Stimulated activated CD4-positive, alpha-beta T cell treated with anti-CD3 and anti-CD28 coated beads, Interleukin-1b, Interleukin-23, amount 100 ng/mL, for 48 hours (primary cell): ENCODE measurements around the gene STON2.

ENCODE experiments used
- DNase-seq: peaks from one replicate; pipeline ENCODE4 v3.0.0-alpha.2; 2020

Gene STON2

DNA sequence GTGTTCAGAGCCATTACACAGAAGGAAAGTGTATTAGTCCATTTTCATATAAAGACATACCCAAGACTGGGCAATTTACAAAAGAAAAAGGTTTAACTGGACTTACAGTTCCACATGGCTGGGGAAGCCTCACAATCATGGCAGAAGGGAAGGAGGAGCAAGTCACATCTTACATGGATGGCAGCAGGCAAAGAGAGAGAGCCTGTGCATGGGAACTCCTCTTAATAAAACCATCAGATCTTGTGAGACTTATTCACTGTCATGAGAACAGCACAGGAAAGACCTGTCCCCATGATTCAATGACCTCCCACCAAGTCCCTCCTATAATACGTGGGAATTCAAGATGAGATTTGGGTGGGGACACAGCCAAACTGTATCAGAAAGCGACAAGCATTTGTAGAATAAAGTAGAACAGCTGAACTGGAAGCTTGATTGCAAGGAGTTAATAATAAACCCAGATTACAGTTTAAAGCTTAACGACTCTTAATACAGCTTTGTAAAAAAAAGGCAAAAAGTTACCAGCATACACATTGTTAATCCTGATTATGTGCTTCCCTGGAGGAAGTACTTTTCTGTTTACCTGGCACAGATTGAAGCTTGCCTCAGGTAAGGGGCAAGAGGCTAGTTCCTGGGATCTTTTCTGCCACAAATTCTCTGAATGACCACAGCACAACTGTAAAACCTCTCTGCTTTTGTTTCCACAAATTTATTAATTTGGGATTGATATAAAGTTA, 18.1 kb upstream of the STON2 start:
- DNase-seq: no peak

DNA sequence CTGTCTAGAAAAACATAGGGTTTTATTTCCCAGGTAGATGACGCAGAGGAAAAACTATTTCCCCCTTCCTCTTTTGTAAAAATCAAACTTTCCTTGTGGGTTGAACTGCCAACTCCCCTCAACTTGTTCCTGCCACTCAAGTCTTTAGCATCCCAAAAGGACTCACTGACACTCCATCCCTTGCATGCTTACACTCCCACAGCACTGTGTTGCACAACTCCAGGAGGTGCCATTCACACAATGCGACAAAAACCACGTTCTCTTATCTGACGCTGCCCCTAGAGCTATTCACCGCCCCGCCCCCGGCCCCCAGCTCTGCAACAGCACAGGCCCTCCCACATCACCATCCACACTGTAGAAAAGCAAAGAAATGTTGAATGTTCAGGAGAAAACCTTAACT, 16.9 kb upstream of the STON2 start:
- no peak for DNase-seq

DNA sequence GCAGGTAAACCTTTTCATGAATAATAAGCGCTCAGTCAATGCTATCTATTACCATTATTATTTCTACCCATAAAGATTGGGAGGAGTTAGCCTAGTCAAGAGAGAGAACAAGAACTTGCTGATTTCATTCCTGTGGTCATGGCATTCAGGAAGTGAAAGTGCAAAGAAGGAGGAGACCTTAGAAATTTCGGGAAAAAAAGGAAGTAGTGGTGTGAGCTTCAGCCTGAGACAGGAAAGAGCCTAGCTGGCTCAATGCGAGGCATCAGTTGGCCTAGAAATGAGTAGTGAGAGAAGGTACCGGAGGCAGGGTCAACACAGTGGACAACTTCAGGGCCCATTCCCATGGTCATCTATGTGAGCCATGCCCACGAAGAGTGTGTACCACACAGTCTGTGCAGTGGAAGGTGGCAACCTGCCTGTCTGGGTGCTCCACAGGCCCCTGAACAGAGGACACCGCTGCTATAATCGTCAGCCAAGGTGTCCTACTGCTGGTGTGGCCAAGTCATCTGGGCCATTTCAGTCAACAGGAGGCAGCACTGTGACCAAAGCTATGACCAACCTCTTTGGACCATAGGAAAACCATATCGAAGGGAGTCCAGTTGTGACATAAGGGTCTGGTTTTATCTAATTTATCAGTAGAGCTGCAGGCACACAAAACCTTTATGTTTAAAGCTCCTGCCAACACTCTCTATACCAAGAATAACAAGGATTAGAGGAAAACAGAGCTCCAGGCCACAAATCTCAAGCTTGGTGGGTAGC, 16.2 kb upstream of the STON2 start:
- DNase-seq: no peak

DNA sequence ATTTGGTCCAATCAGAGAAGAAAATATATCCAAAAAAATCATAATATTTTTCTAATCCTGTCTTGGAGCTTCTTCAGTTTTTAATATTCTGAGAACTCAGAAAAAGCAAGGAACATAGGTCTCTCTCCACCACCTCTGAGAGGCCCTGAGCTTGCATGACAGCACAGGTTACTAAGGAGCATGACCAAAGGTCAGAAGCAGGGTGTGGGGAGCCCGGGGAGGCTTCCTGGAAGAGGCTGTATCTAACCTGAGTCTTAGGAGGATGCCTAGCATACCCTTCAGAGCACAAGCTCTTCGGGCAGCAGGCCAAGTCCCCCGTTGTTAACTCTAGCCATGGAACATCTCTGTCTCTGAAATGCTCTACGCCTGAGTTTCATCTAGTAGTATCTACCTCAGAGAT, 15.7 kb upstream of the STON2 start:
- DNase-seq: no peak

DNA sequence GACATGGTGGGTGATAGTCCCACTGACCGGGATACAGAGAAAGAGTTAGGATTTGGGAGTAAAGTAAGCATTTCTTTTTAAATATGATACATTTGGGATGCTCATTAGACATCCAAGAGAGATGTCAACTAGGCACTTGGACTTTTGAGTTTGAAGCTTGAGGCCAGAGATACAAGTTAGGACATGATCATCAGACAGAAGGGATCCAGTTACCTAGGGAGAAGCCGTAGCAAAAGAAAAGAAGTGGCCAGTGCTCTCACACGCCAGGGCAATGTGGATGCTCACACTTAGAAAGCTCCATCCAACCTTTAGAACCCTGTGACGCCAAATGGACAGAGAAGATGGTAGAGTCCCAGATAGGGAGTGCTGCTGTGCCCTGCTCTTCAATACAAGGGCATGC, 14.0 kb upstream of the STON2 start:
- DNase-seq: no peak

DNA sequence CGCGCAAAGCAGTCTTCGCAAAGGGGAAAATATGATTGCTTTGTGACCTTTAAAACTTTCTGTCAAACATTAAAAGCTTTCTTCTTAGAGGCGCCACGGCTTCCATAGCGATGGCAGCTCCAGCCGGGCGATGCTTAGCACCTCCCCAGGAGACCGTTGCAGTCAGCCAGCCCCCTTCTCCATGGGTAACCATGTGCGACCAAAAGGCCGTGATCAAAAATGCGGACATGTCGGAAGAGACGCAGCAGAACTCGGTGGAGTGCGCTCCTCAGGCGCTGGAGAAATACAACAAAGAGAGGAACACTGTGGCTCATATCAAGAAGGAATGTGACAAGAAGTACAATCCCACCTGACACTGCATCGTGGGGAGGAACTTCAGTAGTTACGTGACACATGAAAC, 12.7 kb upstream of the STON2 start:
- DNase-seq: no peak

DNA sequence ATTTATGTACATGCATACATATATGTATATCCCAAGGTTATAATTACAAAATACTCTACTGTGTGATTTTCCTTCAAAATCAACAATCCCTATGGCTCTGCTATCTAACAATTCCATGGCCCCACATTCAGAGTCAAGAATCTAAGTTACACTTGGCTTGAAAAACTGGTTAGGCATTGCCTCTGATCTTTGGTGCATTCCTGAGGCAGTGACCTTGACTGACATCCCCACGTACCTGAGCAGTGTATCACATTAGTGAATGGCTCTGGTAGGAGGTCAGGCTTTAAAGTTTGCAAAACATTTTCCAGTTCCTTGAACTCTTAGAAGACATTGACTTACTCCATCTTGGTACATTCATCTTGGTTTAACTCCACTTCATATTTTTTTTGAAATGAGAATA, 8.5 kb upstream of the STON2 start:
- no peak for DNase-seq

DNA sequence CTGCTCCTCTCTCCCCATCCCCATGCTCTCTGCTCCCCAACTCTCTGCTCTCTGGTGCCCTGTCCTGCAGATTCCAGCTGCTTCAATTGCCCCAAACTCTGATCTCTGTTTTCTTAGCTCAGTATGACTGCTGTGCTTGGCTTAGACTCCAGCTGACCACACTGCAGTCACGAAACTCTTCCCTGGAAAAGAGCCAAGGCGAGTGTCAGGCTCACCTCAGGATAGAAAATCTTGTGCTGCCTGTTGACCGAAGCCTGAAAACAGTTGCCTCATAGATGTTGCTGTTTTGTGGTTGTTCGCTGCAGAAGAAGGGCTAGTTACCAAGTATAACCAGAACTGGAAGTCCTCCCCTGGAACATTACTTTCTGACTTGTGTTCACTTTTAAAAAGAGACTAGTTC, 6.7 kb upstream of the STON2 start:
- DNase-seq: no peak

DNA sequence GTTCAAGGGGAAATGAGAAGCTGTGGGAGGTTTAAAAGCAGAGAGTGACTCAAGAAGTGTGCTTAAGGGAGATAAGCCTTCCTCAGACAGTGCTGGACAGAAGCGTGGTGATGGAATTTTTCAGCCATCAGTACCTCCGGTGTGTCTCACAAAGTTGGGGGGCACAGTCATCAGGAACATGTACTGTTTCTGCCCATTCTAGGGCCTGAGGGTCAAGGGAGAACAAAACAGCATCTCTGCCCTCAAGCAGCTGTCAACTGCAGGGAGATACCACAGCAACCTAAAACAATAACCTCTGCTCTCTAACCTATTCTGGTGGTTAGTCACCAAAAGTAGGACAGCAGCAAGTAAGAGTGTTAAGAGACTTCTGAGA, 2.0 kb upstream of the STON2 start:
- no peak for DNase-seq

DNA sequence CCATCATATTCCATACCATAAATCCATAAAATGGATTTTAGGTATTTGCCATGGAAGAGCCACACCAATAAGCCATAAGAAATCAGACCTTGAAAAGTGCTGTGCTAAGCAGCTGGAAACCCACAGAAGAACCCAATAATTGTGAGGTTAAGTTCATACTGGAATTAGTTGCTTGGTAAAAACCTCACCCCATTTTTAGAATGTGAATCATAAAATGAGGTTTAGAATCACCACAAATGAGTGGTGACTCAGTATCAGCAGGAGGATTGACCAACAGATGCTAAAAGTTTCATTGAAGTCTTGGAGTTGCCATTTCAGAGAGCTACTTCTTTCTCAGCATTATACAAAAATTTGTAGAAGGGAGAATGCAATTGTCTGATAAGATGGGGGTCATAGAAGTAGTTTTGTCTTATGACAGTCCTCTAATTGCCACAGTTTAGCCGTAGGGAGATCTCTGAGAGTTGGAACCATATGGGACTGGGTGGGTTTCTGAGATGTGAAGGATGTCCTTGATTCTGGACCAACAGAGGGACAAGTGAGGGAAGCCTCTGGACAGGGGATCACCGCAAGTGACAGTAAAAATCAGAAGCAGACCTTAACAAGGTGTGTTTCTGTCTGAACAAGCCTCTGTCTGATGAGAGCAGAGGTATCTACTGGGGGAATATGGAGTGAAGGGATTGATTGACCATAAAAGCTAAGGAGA, 1.4 kb upstream of the STON2 start:
- DNase-seq: no peak

DNA sequence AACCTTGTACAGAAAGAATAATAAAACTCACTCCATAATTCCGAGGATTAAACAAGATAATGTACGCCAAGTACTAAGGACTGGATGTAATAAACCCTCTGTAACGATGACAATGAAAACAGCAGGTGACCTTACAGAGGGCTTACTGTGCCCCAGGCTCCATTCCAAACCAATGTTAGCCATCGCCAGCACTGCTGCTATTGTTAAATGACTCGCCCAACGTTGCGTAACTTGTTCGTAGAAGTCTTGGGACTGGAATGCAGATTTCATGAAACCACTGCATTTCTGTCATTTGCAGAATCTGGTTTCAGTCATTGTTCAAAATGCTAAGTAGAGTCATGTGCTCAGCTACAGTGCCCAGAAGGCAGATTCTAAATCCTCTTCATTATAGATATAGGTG, 728 bp upstream of the STON2 start:
- peak; percentile 47 for DNase-seq

DNA sequence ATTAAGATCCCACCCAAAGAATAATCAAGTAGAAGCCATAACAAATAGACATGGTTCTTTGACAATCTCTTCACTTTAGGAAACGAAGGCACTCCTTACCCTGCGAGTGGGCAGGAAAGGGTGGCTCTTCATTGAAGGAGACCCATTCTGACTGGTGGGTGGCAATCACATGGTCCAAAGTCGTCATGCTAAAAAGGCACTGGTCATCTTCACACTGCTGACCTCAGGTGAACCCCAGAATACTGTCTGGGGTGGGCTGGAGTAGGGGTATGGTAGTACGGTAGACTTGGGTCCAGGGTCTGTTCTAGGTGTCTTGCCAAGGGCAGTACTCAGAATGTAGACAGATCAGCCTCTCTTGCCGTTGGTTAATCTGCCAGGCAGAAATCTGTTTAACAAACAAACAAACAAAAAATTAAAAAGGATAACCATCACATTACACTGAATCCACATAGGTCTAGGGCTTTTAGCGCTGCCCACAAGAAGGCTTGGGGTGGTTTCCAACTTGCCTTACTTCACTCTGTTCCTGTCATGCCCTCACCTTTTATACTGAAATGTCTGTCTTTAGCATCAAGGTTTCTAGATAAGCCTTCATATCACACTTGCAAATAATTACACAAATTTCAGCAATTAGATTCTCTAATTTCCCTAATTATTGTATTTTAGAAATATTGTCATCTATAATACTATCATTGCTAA, 1.8 kb downstream of the STON2 start:
- DNase-seq: no peak

DNA sequence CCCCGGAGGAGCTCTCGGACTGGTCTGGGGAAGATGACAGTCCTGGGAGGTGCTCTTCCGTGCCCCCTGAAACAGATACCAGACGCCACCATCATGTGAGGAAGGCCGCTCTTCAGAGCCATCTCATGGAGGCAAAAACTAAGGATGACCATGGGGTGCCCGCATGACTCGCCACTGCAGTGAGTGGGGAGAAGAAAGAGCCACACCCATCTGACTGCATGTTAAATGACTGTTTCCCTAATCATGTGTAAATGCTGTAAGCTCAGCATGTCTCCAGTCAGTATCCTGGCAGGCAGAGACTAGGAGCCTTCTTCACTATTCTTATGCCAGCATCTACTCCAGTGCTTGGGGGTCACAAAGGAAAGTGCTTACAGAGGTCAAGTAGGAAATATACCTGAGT, 4.0 kb downstream of the STON2 start:
- no peak for DNase-seq

DNA sequence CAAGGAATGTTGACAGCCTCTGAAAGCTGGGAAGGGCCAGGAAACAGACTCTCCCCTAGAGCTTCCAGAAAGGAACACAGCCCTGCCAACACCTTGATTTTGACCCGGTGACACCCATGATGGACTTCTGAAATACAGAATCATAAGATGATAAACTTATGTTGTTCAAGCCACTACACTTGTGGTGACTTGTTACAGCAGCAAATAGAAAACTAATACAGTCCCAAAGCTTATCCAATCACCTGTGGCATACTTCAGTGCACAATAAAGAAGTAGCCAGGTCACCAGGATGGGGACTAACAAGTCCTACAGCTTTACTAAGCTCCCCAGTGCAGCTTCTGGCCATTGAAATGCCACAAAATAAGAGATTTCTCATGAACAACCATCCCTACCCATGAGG, 5.4 kb downstream of the STON2 start:
- DNase-seq: no peak

DNA sequence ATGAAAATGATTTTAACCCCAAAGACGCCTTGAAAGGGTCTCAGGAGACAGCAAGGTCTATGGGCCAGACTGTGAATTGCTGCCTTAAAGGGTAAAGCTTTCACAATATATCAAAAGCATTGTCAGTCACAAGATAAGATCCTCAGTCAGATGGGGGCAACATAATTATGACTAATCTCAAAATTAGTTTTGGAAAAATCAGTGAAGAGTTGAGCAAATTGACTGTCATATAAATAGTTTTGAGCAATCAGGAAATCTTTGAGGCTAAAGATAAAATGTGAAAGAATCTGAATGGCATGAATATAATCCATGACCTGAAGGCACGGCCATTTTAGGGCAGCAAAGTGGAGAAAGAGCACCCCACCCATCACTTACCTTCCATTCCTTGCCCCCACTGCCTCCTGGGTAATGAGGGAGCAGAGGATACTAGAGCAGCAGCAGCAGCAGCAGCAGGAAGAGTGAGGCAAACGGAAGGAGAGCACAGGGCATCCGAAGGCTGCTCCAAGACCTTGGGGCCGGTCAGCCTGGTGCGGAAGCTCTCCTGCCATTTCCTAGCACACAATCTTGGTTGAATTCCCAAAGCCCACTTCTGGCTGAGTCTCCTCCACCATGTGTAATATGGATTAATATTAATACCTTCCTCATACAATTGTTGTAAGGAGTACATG, 7.0 kb downstream of the STON2 start:
- DNase-seq: no peak

DNA sequence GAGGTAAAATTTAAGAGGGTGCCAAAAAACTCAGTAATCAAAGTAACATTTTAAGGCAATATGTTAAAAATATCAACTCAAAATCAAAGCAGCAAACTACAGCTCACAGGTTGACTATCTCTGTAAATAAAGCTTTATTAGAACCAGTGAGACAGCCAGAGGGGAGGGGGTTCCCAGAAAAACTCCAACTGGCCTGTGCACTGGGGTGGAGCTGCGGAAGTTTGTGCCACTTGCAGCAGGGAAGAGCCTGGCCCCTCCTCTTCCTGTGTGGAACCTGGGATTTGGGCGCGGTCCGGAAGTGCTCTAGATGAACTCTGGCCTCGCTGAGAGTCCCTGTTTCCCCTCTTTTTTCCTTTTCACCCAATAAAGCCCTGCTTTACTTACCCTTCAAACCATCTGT, 8.1 kb downstream of the STON2 start:
- DNase-seq: no peak

DNA sequence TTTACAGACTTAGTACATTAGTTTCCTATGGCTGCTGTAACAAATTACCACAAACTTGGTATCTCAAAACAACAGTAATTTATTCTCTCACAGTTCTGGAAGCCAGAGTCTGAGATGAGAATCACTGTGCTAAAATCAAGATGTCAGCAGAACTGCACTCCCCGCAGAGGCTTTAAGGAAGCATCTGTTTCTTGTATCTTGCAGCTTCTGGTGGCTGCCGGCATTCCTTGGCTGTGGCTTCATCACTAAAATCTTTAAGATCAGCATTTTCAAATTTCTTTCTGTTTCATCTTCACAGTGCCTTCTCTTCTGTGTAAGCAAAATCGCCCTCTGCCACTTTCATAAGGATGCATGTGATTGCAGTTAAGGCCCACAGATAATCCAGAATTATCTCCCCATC, 9.4 kb downstream of the STON2 start:
- no peak for DNase-seq

DNA sequence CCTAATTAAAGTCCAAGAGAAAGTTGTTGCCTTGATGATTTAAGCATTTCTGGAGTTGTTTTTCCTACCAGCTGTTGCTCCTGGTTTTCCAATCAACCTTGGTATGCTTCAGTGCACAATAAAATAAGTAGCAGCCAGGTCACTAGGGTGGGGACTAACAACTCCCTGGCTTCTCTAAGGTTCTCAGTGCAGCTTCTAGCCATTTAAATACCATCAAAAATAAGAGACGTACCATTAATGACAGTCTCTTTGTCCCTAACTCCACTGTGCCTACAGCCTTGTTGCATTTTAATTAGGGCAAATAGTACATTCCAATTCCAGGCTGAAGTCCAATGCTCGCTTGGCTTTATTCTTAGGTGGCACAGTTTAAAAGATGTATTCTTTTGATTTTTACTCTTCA, 11.8 kb downstream of the STON2 start:
- no peak for DNase-seq

DNA sequence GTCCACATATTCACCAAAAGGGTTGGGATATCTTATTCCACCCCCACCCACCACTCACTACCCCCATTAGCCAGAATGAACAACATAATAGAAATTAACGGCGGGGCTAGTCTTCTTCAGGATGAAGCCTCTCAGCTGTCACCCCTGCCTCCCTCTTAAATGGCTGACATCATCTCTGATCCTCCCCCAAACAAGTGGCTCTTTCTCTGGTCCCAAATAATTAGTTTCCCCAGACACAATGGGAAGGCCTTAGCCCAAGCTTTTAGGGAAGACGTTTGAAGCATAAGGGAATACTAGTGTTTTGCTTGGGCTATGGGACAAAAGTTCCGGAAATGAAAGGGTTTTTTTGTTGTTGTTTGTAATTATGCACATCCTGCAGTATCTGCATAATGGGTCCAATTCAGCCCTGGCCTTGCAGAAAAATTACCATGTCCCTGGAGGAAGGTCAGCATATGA, 13.8 kb downstream of the STON2 start:
- no peak for DNase-seq

DNA sequence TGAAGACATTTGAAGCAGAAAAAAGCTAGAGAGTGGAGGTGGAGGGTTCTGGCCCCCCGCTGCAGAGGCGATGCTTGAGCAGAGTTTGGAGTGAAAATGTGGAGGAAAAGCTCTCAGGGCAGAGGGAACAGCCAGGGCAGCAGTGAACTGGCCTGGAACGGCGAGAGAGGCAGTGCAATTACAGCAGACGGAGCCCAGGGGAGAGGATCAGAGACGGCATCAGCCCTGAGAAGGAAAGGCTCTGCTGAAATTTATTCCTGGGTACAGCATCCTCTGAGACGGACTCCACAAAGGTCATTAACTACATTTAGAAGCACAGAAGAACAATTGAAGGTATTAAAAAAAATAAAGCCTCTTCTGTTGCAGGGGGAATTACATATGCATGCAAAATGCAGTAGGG, 14.2 kb downstream of the STON2 start:
- no peak for DNase-seq

DNA sequence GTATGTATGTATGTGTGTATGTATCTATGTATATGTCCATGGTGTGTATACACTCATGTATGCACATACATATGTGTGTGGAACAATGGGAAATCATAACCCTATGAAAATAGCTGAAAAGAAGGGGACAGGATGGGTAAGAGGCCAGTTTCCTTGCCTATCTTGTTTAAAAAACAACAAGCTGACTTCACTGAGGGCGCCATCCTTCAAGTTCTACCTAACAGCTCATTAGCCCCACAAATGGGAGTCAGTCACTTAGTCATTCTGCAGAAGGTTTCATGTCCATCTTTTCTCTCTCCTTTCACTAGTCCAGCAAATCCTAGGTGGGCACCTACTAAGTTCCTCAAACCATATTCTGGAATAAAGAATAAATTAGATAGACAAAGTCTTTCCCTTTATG, 14.7 kb downstream of the STON2 start:
- DNase-seq: no peak

DNA sequence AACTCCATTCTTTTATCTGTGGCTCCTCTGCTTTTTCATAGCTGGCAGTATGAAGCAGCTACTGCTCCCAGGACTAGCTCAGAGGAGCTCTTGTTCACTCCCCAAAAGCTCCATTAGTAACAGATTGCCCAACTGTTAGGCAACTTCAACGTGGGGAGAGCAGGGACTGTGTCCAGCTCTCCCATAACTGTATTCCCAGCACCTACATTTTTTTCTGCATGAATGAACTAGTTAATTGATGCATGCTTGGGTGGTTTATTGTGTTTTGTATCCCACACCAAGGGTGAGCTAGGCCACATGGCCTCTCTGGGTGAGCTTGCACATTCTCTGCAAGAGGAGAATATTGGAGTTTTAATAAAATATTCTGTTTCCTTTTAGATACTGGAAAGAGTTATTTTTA, 15.2 kb downstream of the STON2 start:
- DNase-seq: no peak
